Right renal pelvis (tissue), 4 donors: ENCODE data around the gene CCDC8. TPM values are rescaled to one million over a fixed set of nuclear protein-coding genes. Genes with fewer than 3 reads are reported as not detected.
"Not testable (repeated sequence)": the region's sequence is repeated elsewhere in the genome, so short reads cannot be mapped to it uniquely, and the experiment has no call there.

ENCODE experiments used
- DNase-seq, 4 donors: peaks; one replicate each; pipeline ENCODE4 v3.0.0-alpha.2; 2013; ENCODE audit warnings: low read depth in 4 of 4, low spot score in 3 of 4, missing footprints in 1 of 4
- polyA plus RNA-seq, 4 donors: library from polyadenylated mRNA; unstranded; fragments of 120-200 nt; gene quantifications; one replicate each; pipeline ENCODE4 v1.2.1, GENCODE V29; 2013; ENCODE audit not compliant: insufficient read length in 4 of 4

CCDC8 gene
- polyA plus RNA-seq, 4 donors = 54.6 to 68.1 (median 58.8) TPM

GRCh38 chr19:46406976-46407375, 6.4 kb downstream of the CCDC8 start:
- no peak for DNase-seq

DNA sequence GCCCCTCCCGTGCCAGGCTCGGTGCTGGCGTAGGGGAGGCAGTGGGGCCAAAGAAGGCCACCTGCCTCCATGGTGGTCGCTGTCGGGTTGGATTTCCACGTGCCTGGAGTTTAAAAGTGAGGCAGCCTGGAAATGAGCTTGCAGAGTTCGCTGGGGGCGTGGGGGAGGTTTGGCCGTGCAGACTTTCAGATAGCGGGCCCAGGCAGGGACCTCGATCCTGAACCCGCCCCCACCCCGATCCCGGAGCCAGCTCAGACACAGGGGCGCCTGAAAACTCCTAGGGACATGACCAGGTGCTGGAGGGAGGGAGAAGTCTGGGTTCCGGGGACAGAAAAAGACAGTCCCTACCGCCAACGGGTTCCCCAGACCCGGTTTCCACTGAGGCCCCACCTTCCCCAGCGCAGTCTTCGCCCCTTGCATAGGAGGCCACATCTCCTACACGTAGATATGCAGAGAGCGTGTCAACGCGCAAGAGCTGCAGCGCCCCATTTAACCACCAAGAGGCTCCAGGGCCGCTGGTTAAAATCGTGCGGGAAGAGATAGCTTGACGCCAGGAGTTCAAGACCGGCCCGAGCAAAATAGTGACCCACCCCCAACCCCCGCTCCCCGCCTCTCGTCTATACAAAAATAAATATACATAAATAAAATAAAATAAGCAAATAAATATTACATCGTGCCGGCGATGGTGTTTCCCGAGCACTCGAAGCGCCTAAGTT, 8.5 kb downstream of the CCDC8 start:
- DNase-seq = no peak

DNA sequence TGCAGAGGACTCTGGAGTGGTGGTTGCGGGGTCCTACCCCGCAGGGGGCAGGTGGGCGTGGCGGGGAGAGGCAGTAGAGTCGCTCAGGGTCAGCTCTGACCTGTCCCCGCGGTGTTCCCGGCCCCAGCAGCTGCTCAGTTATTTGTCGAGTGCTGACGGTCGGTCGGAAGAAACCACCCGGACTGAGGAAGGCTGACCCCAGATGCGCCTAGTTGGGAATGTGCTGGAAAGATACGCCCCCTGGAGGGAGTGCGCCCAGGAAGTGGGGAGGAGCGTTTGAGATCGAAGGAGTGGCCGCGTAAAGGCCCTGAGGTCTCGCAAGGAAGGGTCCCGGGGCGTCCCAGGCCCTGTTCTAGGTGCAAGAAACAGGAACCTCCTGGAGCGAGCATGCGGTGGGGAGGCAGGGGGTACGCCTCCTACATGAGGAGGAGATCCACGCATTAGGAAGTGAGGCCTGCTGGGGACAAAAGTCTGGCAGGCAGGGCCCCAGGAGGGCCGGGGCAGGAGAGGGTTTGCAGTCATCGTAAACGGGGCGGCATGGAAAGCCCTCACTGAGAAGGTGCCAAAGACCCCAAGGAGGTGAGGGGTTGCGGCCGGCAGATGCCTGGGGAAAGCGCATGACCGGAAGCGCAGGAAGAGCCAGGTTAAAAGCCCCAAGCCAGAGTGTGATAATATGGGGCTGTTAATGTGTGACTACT, 9.2 kb downstream of the CCDC8 start:
- no peak for DNase-seq

DNA sequence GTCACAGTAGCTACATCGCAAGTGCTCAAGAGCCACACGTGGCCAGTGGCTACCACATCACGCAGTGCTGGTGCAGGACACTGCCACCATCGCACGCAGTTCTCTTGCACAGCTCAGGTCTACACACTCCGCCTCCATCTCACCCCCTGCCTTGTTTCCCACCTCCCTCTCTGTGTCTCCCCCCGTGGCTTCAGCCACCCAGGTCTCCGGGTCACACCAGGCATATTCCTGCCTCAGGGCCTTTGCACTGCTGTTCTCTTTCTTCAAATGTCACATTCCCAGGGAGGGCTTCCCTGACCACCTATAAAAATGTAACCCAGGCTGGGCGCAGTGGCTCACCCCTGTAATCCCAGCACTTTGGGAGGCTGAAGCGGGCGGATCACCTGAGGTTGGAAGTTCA, 10.6 kb downstream of the CCDC8 start:
- DNase-seq = no peak

GRCh38 chr19:46397801-46398479, 15.4 kb downstream of the CCDC8 start:
- not testable (repeated sequence) for DNase-seq

- no peak for DNase-seq
Measured at GRCh38 chr19:46394402-46394797, 19.0 kb downstream of the CCDC8 start.

- no peak for DNase-seq
Measured at GRCh38 chr19:46393456-46394401, 19.6 kb downstream of the CCDC8 start.

- no peak for DNase-seq
Measured at GRCh38 chr19:46392837-46393236, 20.5 kb downstream of the CCDC8 start.

DNA sequence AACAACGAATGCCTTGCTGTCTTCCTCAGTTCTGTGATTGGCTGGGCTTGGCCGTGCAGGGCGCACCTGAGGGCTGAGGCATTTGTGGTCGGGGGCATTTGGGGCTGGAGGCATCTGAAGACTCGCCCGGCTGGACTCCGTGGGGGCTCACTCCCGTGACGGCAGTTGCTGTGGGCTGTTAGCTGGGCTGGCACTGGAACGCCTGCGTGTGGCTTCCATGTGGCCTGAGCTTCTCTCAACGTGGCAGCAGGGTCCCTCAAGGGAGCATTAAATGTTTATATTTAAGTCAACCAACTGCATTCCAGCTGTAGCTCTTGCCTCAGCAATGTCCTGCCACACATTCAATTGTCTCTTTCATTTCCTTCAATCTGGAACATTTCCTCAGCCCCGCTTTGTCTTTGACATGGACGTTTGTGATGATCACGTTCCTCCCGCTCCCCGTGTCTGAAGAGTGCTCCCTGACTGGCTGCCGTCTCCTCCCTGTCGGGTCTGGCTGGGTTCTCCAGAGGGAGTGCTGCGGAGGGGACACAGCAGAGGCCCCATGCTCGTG, 21.0 kb downstream of the CCDC8 start:
- no peak for DNase-seq

DNA sequence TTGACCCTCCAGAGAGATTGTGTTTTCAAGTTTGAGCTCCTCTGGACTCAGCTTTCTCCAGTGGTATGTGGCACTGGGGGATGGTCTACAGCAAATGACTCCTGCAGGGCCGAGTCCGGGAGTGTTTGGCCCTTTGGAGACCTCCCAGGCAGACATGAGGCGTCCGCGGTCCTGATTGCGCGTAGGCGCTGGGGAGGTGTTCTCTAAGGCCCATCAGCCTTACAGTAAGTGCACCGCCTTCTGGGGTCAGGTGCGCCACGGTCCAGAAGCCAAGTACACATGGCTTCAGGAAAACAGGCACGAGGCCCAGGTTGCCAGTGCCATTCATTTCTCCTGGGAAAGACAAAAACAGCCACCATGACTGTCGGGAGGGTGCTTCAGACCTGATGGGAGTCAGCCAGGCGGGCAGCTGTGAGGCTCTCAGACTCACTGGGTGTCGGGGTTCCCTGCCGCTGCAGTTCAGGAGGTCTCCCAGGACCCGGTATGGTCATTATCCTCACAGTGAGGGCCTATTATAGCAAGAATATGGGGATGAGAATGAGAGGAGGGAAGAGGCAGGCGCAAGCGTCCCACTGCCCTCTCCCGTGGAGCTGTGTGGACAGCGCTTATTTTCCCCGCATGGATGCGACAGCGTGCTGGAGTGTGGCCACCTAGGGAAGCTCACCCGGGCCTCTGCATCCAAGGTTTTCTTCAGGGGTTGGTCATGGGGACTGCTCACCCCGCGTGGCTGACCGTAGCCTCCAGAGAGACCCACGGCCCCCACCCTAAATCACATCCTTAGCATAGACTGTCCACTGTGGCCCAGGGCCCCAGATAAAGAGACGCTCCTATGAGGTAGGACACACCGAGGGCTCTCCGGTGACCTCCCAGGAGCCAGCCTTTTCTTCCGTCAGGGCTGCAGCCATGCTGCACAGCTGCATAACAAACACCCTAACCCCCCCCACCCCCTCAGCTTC, 21.8 kb downstream of the CCDC8 start:
- no peak for DNase-seq

GRCh38 chr19:46390866-46391265, 22.5 kb downstream of the CCDC8 start:
- no peak for DNase-seq

GRCh38 chr19:46390121-46390858, 23.1 kb downstream of the CCDC8 start:
- no peak for DNase-seq

GRCh38 chr19:46388311-46389095, 24.9 kb downstream of the CCDC8 start:
- DNase-seq = no peak

DNA sequence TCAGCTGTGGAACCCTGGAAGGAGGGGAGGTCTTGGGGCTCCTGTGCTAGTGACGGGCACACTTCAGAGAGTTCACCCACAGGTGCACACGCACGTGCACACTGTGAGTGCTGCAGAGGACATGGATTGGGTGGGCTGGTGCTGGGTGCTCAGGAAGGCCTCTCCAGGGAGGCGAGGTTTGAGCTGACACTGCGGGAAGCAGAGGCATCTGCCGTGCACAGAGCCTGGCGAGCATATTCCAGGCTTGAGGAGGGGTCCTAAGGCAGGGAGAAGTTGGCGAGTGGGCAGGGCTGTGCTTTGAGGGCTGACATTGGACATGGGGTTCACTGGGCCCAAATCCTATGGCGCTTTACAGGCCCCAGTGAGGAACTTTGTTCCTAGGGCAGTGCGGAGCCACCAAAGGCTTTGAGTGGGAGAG, 25.6 kb downstream of the CCDC8 start:
- no peak for DNase-seq

DNA sequence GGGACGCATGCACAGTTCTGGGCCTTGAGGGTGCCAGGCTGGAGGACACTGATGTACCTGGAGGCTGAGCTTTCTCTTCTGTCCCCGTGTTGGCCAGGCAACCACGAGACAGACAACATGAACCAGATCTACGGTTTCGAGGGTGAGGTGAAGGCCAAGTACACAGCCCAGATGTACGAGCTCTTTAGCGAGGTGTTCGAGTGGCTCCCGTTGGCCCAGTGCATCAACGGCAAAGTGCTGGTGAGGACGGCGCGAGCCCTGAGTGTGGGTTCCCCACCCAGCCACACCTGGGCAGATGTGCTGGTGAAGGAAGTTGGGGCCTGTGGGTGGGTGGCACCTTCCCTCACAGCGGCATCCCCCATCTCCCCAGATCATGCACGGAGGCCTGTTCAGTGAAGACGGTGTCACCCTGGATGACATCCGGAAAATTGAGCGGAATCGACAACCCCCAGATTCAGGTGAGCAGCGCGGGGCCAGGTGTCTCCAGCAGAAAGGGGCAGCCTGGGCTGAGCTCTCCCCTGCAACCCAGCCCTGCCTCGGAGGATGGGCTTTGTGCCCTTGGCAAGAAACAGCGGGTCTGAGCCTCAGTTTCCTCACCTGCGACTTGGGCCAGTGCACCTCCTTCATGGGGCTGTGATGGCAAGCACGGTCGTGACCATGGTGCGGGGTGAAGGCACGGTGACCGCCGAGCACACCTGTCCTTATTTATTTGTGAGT, 26.2 kb downstream of the CCDC8 start:
- no peak for DNase-seq

GRCh38 chr19:46386151-46386550, 27.2 kb downstream of the CCDC8 start:
- no peak for DNase-seq

- DNase-seq = no peak
Measured at GRCh38 chr19:46385636-46386035, 27.7 kb downstream of the CCDC8 start.
